Mesendoderm (in vitro differentiated cells): ENCODE measurements around the gene C2orf92.
"Not testable (repeated sequence)": the region's sequence is repeated elsewhere in the genome, so short reads cannot be mapped to it uniquely, and the experiment has no call there.

ENCODE experiments used
- DNase-seq: peaks from one replicate; pipeline ENCODE4 v3.0.0; 2013
- H2AK5ac ChIP-seq: 2 replicates; pipeline ENCODE4 v1.6.1; 2013; ENCODE audit warnings: low read length, inconsistent platforms
- H2BK120ac ChIP-seq: 2 replicates; pipeline ENCODE4 v1.6.1; 2013; ENCODE audit warnings: low read depth, mild to moderate bottlenecking, low read length, moderate library complexity, mixed read lengths
- H2BK15ac ChIP-seq: replicated peaks from 2 replicates; pipeline ENCODE4 v1.6.1; 2013; ENCODE audit warnings: low read depth, mild to moderate bottlenecking, moderate library complexity
- H2BK5ac ChIP-seq: 2 replicates; pipeline ENCODE4 v1.6.1; 2013; ENCODE audit warnings: low read length, inconsistent platforms
- H3K18ac ChIP-seq: 2 replicates; pipeline ENCODE4 v1.6.1; 2013; ENCODE audit warnings: mild to moderate bottlenecking, low read length, mixed read lengths
- H3K23ac ChIP-seq: one replicate; pipeline ENCODE4 v1.6.1; 2013; ENCODE audit warnings: low read length
- H3K27ac ChIP-seq: 2 replicates; pipeline ENCODE4 v1.5.1; 2013; ENCODE audit warnings: low read depth, mild to moderate bottlenecking, inconsistent platforms, low read length, moderate library complexity
- H3K27me3 ChIP-seq: 2 replicates; pipeline ENCODE4 v1.6.1; 2013; ENCODE audit warnings: low read length, control low read depth, mild to moderate bottlenecking, inconsistent platforms; ENCODE audit not compliant: insufficient read depth, poor library complexity
- H3K36me3 ChIP-seq: 2 replicates; pipeline ENCODE4 v1.6.1; 2013; ENCODE audit warnings: low read length, inconsistent platforms; ENCODE audit not compliant: control insufficient read depth, insufficient read depth
- H3K4ac ChIP-seq: one replicate; pipeline ENCODE4 v1.6.1; 2013; ENCODE audit warnings: low read depth, mild to moderate bottlenecking, low read length, moderate library complexity
- H3K4me1 ChIP-seq: 2 replicates; pipeline ENCODE4 v1.6.1; 2013; ENCODE audit warnings: low read depth, low read length, inconsistent platforms; ENCODE audit not compliant: control insufficient read depth
- H3K4me2 ChIP-seq: 2 replicates; pipeline ENCODE4 v1.6.1; 2013; ENCODE audit warnings: low read length
- H3K4me3 ChIP-seq: 2 replicates; pipeline ENCODE4 v1.5.1; 2013; ENCODE audit warnings: mild to moderate bottlenecking, low read length
- H3K56ac ChIP-seq: one replicate; pipeline ENCODE4 v1.6.1; 2013; ENCODE audit warnings: low read length
- H3K79me1 ChIP-seq: 2 replicates; pipeline ENCODE4 v1.6.1; 2013; ENCODE audit warnings: low read length, inconsistent platforms
- H3K79me2 ChIP-seq: 2 replicates; pipeline ENCODE4 v1.6.1; 2013; ENCODE audit warnings: mild to moderate bottlenecking, low read length; ENCODE audit not compliant: control insufficient read depth, insufficient read depth
- H3K9ac ChIP-seq: 2 replicates; pipeline ENCODE4 v1.6.1; 2013; ENCODE audit warnings: low read length, inconsistent platforms
- H4K5ac ChIP-seq: one replicate; pipeline ENCODE4 v1.6.1; 2013; ENCODE audit warnings: low read length
- H4K8ac ChIP-seq: one replicate; pipeline ENCODE4 v1.6.1; 2013; ENCODE audit warnings: low read depth, mild to moderate bottlenecking, control low read depth, low read length, moderate library complexity
- WGBS: extraction: QIAGEN DNeasy Blood & Tissue Kit; methylation state at CpG from one replicate; pipeline ENCODE4 v1.1.7; 2013; ENCODE audit warnings: low lambda C conversion rate, missing lambda C conversion rate; ENCODE audit not compliant: insufficient coverage; ENCODE audit errors: extremely low coverage; 5-methylcytosine and 5-hydroxymethylcytosine counted together

C2orf92 gene

DNA sequence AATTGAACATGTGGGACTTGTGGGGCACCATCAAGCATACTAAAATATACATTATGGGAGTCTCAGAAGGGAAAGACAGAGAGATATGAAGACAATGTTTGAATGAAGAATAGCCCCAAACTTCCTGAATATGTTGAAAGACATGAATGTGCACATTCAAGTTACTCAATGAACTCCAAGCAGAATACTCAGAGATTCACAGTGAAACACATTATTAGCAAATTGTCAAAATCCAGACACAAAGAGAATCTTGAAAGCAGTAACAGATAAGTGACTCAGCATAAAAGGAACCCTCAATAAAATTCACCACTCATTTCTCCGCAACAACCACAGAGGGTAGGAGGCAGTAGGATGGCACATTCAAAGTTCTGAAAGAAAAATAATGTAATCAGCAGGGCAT lies 8.8 kb downstream of the C2orf92 start:
- Histone ChIP-seq H4K8ac (no peak overlapping the region), H3K27ac (no peak overlapping the region), H3K4me3 (no peak overlapping the region), H3K79me1 (no peaks in the 10 kb centered on the region), H3K23ac (no peak overlapping the region), H2AK5ac (no peak overlapping the region), H2BK15ac (no peak overlapping the region), H3K56ac (no peak overlapping the region), H3K4me2 (no peak overlapping the region), H3K4ac (no peak overlapping the region), H3K79me2 (no peaks in the 10 kb centered on the region), H3K36me3 (no peaks in the 10 kb centered on the region), H3K9ac (no peak overlapping the region), H3K18ac (no peak overlapping the region), H2BK120ac (no peak overlapping the region), H3K4me1 (peaks cover 3% of the 10 kb centered on the region), H2BK5ac (no peak overlapping the region), H3K27me3 (no peaks in the 10 kb centered on the region), H4K5ac (no peak overlapping the region)
- WGBS = no CpG with 5 or more reads among the region's 1 CpG
- DNase-seq = no peak

DNA sequence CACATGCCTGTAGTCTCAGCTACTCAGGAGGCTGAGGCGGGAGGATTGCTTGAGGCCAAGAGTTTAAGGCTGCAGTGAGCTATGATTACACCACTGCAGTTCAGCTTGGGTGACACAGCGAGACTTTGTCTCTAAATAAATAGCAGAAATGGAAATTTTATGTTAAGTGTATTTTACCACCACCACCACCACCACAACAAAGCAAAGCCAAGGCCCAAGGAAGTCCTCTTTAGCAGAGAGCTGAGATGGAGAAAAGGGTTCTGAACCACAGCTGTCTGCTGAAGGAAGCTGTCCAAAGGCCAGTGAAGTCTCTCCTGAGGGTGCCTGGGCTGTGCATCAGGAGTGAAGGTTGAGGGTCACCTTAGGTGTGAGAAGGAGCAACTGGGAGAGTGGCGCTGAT lies 17.7 kb downstream of the C2orf92 start:
- not testable (repeated sequence) for H3K9ac ChIP-seq, H3K79me1 ChIP-seq, H3K18ac ChIP-seq, H2BK15ac ChIP-seq, H3K36me3 ChIP-seq, H3K23ac ChIP-seq, H3K79me2 ChIP-seq, H2BK5ac ChIP-seq, H3K27me3 ChIP-seq, H3K4me3 ChIP-seq, DNase-seq, H3K4ac ChIP-seq, H3K4me2 ChIP-seq, H3K27ac ChIP-seq, H4K5ac ChIP-seq, H2AK5ac ChIP-seq, H4K8ac ChIP-seq, H3K56ac ChIP-seq, H2BK120ac ChIP-seq, H3K4me1 ChIP-seq
- no CpG with 5 or more reads among the region's 3 CpGs for WGBS

DNA sequence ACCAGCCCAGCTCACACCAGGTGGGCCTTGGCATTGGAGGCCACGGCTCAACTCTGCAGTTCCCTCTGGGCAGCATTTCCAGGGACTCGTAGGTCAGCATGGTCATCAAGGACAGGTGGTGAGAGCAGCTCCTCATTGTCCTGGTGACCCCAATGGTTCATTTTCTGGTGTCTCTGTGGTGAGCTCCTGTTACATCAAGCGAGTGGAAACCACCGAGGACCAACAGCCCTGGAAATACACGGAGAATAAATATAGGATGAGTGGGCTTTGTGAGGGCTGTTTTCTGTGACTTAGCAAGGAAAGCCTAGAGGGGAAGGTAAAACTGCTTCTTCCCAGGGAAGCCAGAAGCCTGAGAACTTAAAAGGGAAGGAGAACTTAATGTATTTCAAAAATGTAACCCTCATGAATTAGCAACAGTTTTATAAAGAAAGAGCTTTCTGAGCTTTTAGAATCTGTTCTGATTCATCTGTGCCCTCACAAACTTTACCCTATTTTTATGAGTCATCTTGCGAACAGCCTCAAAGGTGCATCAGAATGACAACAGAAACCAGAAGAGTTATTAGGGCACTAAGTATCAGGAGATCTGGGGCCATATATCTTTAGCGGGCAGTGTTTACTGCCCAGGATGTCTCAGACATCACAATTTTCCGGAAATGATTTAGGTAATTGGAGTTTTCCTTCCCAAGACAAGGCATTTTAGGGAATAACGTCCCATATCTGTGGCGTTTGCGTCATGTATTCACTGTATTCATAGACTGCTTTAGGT lies 18.7 kb downstream of the C2orf92 start:
- Histone ChIP-seq H4K8ac (no peak overlapping the region), H3K27ac (no peak overlapping the region)

DNA sequence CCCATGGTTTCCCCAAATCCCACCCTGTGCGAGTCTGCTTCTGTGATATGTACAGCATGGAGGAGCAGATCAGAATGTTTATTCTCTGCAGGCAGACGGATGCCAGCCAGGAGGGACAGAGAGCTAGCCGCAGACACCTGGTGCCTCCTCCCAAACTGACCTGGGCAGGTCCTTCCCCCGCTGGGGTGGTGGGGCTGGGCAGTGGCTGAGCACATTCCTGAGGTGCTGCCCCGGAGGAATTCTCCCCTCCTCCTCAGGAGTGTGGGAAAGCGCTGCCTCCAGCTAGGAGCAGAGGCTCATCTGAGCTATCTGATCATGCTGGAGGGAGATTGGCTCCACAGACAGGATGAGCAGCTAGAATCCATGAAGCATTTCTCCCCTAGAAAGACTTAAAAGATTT lies 21.7 kb downstream of the C2orf92 start:
- H2BK120ac ChIP-seq = no peak overlapping the region
- no peak overlapping the region for H2AK5ac ChIP-seq
- H3K18ac ChIP-seq = no peak overlapping the region
- H3K27ac ChIP-seq = no peak overlapping the region
- WGBS = no CpG with 5 or more reads among the region's 6 CpGs
- H4K8ac ChIP-seq = no peak overlapping the region
- no peak overlapping the region for H4K5ac ChIP-seq
- H3K4ac ChIP-seq = no peak overlapping the region
- H2BK15ac ChIP-seq = no peak overlapping the region
- H3K9ac ChIP-seq = no peak overlapping the region
- H3K23ac ChIP-seq = no peak overlapping the region
- H3K4me3 ChIP-seq = no peak overlapping the region
- H2BK5ac ChIP-seq = no peak overlapping the region
- H3K4me2 ChIP-seq = no peak overlapping the region
- no peaks in the 10 kb centered on the region for H3K79me1 ChIP-seq
- no peaks in the 10 kb centered on the region for H3K4me1 ChIP-seq
- no peaks in the 10 kb centered on the region for H3K27me3 ChIP-seq
- peak overlapping the region; percentile 42 for H3K56ac ChIP-seq
- peak; percentile 85 for DNase-seq
- no peaks in the 10 kb centered on the region for H3K36me3 ChIP-seq
- no peaks in the 10 kb centered on the region for H3K79me2 ChIP-seq

More for the DNA sequence above, 18.7 kb downstream of the C2orf92 start:
- Histone ChIP-seq H2BK5ac (no peak overlapping the region), H3K4ac (no peak overlapping the region), H3K9ac (no peak overlapping the region), H2BK15ac (no peak overlapping the region), H3K4me3 (no peak overlapping the region), H3K4me2 (no peak overlapping the region), H2AK5ac (no peak overlapping the region), H2BK120ac (no peak overlapping the region), H3K18ac (no peak overlapping the region), H3K23ac (no peak overlapping the region), H3K79me2 (no peaks in the 10 kb centered on the region), H3K4me1 (no peaks in the 10 kb centered on the region), H3K36me3 (no peaks in the 10 kb centered on the region), H3K56ac (no peak overlapping the region), H3K79me1 (no peaks in the 10 kb centered on the region), H3K27me3 (no peaks in the 10 kb centered on the region), H4K5ac (no peak overlapping the region)
- DNase-seq = no peak
- no CpG with 5 or more reads among the region's 11 CpGs for WGBS

DNA sequence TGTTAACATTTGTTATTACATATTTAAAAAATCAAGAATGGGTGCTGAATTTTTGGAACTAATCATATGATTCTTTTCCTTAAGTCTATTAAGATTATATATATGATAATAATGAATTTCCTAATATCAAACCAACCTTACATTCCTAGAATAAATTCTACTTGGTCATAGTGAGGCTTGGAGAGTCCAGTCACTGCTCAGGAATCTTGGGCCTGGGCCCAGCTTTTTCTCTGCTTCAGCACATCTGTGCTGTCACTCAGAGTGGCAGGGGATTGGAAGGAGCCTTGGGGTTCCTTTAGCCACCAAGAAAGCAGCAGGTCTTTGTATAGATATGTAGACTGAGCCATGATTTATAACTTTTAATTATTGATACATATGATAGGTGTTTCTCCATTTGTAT lies 24.0 kb downstream of the C2orf92 start:
- H4K8ac ChIP-seq = no peak overlapping the region
- no peak overlapping the region for H4K5ac ChIP-seq
- H2BK15ac ChIP-seq = no peak overlapping the region
- no peak overlapping the region for H3K4me2 ChIP-seq
- no peaks in the 10 kb centered on the region for H3K4me1 ChIP-seq
- H3K18ac ChIP-seq = no peak overlapping the region
- H2AK5ac ChIP-seq = no peak overlapping the region
- no peak overlapping the region for H3K27ac ChIP-seq
- no peaks in the 10 kb centered on the region for H3K79me2 ChIP-seq
- no peak overlapping the region for H3K4ac ChIP-seq
- H3K4me3 ChIP-seq = no peak overlapping the region
- H3K79me1 ChIP-seq = no peaks in the 10 kb centered on the region
- no peak overlapping the region for H3K23ac ChIP-seq
- DNase-seq = no peak
- no peak overlapping the region for H2BK120ac ChIP-seq
- no peak overlapping the region for H3K56ac ChIP-seq
- H3K36me3 ChIP-seq = no peaks in the 10 kb centered on the region
- no peak overlapping the region for H2BK5ac ChIP-seq
- no peak overlapping the region for H3K9ac ChIP-seq
- no peaks in the 10 kb centered on the region for H3K27me3 ChIP-seq

DNA sequence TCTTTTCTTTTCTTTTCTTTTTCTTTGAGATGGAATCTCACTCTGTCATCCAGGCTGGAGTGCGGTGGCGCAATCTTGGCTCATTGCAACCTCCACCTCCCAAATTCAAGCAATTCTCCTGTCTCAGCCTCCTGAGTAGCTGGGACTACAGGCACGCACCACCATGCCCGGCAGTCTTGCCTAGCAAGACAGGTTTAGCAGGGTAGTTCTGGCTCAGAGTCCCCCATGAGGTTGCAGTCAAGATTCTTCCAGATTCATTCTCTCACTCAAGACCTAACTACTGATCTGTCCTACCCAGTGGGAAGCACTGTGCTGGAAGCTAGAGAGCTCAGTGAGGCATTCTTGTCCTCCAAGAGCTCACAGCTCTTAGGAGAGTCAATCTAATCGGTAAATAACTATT lies 26.2 kb downstream of the C2orf92 start:
- Histone ChIP-seq H3K4me1 (no peaks in the 10 kb centered on the region), H2BK15ac (no peak overlapping the region), H3K79me2 (no peaks in the 10 kb centered on the region), H3K4me2 (no peak overlapping the region), H2AK5ac (no peak overlapping the region), H3K18ac (no peak overlapping the region), H4K8ac (no peak overlapping the region), H3K9ac (no peak overlapping the region), H3K36me3 (no peaks in the 10 kb centered on the region), H3K56ac (no peak overlapping the region), H3K4ac (no peak overlapping the region), H3K4me3 (no peak overlapping the region), H2BK120ac (no peak overlapping the region), H4K5ac (no peak overlapping the region), H3K23ac (no peak overlapping the region), H3K27ac (no peak overlapping the region), H2BK5ac (no peak overlapping the region), H3K27me3 (no peaks in the 10 kb centered on the region), H3K79me1 (no peaks in the 10 kb centered on the region)
- WGBS = no CpG with 5 or more reads among the region's 5 CpGs
- no peak for DNase-seq
